GM21381 (cell line): ENCODE results near the gene ARL9.
"Not testable (repeated sequence)": the region's sequence is repeated elsewhere in the genome, so short reads cannot be mapped to it uniquely, and the experiment has no call there.

Source experiments
- ATAC-seq: cut with Tn5 transposase; IDR thresholded peaks from one replicate; pipeline ENCODE4 v1.9.1; 2021; ENCODE audit warnings: mild to moderate bottlenecking, moderate library complexity; ENCODE audit not compliant: unreplicated experiment

ARL9 gene, protein sequence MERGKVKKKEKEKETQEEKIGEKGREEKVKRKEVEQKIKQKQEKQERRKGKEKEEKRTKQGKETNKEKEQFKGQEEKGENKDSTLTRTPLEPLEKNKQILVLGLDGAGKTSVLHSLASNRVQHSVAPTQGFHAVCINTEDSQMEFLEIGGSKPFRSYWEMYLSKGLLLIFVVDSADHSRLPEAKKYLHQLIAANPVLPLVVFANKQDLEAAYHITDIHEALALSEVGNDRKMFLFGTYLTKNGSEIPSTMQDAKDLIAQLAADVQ

DNA sequence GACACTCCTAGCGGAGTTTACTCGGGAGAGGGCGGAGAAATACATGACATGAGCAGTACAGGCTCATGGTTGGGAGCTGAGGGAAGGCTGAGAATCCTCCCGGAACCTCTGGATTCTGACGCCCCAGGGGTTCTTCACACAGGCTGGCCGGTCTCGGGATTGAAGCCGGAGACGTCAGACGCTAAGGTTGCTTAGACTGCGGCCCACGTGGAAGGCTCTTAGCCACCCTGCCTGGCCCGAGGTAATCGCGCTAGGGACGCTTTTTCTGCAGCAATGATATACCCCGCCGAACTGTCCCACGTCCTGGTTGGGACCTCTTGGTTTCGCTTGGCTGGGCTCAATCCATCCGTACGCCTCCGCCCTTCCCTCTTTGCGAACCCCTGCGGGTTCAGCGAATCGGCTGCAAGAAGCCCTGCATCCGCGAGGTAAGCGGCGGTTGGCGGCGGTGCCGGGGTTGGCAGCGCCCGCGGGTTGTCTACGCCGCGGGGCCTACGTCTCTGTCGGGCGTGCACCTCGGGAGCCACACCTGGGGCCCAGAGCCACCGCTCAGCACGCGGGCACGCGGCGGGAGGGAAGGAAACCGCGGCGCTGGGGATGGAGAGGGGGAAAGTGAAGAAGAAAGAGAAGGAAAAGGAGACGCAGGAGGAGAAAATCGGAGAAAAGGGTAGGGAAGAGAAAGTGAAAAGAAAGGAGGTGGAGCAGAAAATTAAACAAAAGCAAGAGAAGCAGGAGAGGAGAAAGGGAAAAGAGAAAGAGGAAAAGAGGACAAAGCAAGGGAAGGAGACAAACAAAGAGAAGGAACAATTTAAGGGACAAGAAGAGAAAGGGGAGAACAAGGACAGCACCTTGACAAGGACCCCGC is at the start of gene ARL9:
ARL9 (plus strand) TSS at position 523 of the 862 bp plus-strand sequence; CDS start at position 595, 72 bp downstream.
- peak; percentile 67 for ATAC-seq

DNA sequence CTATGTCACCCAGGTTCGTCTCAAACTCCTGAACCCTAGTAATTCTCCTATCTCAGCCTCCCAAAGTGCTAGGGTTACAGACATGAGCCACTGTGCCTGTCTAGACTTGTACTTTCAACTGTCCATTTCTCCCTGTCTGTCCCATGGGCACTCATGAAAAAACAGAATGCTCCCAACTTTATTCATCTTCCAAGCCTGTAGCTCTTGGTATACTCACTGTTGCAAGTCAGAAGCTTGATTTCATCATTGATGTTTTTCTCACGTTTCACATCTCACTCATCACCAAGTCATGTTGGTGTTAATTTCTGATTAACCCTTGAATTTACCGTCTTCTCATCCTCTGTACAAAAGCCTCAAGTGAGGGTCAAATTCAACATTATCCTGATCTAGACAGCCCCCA is 45.5 kb upstream of the ARL9 start:
- ATAC-seq = no peak

DNA sequence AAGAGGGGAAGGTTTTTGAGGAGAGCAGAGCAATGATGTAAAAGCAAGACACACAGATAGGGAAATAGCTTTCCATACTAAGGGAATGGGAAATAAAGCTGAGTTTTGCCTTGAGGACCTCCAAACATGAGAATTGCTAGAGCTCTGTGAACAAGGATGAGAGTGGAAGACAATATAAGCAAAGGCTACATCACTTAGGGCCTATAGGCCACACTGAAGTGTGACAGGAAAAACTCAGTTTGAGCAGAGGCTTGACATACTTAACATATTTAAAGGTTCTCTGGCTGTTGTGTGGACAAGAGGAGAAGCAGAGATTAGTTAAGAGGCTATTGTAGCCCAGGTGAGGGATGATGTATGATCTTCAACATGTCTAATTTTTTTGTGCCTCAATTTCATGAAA is 43.4 kb upstream of the ARL9 start:
- no peak for ATAC-seq

DNA sequence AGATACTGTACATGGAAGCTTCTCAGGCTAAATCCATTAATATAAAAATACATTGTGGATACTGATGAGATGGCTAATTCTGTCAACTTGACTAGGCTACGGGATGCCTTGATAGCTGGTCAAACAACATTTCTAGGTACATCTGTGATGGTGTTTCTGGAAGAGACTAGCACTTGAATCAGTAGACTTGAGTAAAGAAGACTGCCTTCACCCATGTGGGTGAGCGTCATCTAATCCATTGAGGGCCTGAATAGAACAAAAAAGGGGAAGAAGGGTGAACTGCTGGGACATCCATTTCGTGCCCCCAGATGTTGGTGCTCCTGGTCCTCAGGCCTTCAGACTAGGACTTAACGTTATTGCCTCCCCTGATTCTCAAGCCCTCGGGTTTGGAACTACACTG is 41.9 kb upstream of the ARL9 start:
- ATAC-seq = no peak

DNA sequence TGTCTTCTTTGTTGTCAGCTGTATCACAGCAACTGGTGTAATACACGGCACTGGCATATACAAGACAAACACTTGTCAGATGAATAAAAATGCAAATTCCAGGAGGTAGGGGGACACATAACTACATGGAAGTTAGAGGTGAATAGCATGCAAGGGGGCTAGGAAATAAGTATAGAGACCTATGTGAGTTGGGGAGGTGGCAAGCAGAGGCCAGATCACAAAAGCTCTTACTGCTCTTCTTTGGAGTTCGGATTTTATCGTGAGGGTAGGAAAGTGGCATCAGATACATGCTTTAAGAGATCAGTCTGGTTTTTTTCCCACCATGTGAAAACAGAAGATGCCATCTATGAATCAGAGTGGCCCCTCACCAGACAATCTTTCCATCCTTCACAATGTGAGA is 41.0 kb upstream of the ARL9 start:
- no peak for ATAC-seq

DNA sequence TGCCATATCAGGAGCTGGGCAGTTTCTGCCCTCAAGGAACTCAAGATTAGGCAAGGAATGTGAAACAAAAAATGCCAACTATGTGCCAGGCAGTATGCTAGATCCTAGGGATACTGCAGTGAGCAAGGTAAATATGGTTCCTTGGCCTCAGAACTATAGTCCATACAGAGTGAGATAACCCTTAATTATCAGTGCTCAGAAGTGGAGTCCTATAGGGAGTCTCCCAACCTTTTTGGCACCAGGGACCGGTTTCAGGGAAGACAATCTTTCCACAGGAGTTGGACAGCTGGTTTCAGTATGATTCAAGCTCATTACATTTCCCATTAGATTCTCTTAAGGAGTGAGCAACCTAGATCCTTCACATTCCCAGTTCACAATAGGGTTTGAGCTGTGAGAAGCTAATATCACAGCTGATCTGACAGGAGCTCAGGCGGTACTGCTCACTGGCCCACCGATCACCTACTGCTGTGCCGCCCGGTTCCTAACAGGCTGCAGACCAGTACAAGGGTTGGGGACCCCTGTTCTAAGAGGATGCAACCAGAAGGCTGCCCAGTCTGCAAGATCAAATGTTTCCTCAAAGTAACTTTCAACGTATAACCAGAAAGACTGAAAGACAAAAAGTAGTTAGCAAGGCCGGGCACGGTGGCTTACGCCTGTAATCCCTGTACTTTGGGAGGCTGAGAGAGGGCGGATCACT is 39.8 kb upstream of the ARL9 start:
- no peak for ATAC-seq

DNA sequence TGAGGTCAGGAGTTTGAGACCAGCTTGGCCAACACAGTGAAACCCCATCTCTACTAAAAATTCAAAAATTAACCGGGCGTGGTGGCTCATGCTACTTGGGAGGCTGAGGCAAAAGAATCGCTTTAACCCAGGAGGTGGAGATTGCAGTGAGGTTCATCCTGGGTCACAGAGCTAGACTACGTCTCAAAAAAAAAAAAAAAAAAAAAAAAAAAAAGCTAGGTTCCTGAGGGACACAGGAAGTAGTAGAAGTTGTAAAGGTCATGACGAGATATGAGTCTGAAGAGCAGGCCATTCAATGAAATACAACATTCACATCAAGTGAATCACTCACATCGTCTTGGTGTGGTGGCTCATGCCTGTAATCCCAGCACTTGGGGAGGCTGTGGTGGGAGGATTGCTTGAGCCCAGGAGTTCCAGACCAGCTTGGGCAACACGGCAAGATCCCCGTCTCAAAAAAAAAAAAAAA is 39.3 kb upstream of the ARL9 start:
- not testable (repeated sequence) for ATAC-seq

DNA sequence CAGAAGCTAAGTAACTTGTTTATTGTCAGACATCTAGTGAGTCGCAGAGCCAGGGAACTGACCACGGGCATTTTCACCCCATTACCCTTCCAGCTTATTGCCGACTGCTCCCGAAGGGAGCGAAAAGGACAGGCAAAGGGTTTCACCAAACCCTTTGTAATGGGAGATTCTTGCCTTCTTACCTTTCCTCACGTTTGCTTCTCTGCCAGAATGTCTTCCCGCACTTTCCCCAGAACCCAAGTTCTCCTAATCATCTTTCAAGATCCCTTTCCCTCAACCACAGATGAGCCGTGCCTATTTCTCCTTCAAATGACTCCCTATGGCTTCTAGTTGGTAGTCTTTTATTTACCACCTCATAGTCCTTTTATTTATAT is 38.7 kb upstream of the ARL9 start:
- no peak for ATAC-seq

DNA sequence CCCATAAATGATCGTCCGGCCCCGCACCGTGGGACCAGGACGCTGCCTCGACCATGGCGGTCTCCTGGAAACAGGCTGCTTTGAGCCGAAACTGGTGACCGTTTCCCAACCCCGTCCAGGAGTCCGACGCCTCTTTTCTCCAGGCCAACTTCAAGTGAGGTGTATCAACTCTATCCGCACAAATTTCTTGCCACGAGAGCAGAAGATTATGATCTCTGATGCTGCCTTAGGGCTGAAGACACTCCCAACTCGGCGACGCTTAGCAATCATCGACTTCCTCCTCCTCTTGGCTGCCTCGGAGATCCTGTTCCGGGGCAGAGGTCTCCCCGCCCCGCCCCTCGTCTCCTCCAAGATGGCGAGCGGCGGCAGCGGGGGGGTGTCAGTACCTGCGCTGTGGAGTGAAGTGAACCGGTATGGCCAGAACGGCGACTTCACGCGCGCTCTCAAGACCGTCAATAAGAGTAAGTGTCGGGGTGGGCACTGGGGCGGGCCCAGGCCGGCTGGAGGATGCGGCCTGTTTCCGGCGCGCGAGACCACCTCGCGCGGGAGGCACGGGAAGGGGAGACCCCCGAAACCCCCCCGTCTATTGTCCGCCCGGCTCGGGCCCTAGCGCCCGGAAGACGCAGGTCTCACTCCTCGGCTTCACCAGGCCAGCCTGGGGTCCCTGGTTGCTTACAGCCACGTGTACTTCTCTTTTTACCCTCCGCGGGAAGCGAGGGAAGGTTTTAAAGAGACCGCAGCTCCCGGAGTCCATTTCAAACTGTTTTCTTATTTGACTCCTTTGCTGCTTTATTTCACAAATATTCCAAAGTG is 38.1 kb upstream of the ARL9 start, which contains the start of gene SRP72:
SRP72 (plus strand) TSS at position 334 of the 813 bp plus-strand sequence; CDS start at position 353, 19 bp downstream.
- ATAC-seq = peak; percentile 93

DNA sequence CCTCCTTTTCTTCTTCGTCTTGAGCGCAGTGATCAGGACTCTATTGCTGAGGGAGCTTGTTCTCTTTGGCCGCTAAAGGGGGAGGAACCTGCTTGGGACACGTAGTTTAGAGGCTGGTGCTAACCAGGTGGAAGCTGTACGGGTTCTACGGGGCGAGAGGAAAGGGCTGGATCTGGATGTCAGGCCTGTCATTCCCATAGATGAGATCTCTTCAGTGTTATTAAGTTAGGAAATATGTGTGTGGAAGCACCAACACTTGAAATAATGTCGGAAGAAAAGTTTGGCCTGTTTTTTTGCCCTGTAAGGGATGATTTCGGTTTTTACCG is 37.5 kb upstream of the ARL9 start:
- peak; percentile 44 for ATAC-seq

DNA sequence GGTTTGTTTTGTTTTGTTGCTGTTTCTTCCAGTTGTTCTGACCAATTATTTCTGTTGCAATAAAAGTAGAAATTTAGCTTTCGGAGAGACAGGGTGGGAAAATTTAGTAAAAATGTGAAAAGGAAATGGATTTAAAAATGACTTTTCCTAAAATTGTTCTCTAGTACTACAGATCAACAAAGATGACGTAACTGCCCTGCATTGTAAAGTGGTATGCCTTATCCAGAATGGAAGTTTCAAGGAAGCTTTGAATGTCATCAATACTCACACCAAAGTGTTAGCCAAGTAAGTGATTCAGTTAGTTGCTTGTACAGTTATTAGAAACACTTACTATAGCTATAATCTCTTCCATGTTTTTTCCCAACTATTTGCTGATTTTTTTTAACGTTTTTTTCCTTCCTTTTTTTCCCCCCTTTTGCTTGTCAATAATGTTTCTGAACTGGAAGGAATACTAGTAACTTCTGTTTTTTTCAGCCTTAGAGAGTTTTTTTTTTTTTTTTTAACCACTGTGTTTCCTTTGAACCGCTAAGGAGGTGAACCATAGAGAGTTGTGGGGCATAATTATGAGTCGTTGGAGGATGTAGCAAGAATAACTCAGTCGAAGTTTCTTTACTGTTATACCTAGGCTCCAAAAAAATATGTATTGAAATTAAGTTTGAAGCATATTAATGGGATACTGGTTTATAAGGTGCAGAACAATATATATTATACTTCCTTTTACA is 35.9 kb upstream of the ARL9 start:
- ATAC-seq = no peak

DNA sequence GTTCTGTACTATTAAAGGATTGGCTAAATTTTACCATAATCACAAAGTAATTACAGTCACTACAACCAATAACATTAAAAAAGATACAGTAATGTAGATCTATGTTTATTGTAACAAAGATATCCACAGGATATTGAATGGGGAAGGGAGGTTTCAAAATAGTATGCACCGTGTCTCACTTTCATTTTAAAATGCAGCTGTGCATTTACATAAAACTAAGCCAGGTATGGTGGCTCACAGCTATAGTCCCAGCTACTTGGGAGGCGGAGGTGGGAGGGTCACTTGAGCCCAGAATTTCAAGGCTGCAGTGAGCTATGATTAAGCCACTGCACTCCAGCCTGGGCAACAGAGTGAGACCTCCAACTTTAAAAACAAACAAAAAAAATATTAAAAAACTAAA is 29.7 kb upstream of the ARL9 start:
- peak; percentile 70 for ATAC-seq

DNA sequence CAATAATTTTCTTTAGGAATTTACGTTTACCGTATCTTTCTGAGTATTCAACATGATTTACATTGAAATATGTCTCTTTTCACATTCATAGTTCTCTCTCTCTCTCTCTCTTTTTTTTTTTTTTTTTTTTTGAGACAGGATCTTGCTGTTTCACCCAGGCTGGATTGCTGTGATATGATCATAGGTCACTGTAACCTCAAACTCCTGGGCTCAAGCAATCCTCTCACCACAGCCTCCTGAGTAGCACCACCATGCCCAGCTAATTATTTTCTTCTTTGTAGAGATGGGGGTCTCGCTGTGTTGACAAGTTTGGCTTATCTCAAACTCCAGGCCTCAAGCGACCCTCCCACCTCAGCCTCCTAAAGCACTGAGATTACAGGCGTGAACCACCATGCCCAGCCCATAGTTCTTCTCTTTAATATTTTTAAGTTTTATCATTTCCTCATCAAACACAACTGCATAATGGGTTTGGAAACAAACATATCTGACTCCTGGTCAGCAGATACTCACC is 28.3 kb upstream of the ARL9 start:
- no peak for ATAC-seq

DNA sequence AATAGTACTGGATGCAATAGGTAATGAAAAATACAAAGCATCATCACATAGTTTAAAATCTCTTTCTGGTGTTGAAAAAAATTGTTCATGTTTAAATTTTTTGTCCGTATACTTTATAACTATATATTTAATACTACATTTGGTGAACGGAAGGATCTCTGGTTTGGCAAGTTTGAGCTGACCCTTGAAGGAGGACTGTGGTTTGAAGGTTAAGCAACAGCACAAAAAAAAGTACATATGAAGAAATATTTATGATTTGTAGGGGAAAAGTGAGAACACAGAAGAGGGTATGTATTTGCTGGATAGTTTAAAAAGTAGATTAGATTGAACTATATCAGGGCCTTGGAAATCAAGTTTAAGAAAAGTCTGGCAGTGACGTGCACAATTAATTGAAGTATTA is 24.9 kb upstream of the ARL9 start:
- no peak for ATAC-seq

DNA sequence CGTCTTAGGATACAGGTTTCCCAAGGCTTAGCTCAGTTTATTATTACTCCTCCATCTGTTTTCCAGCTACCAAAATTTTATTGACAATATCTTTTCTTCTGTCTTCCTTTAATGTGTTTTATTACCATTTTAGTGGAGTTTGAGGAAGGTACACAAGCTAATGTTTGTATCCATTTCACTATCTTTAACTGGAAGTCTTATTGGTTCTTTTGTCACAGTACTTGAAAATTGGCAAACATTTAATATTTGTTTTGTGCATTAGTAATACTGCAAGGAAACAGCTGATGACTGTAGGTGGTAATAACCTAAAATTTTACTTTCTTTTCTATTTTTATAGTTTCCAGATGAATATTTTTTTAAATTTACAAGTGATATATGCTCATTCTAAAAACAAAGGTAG is 9.3 kb upstream of the ARL9 start:
- no peak for ATAC-seq

DNA sequence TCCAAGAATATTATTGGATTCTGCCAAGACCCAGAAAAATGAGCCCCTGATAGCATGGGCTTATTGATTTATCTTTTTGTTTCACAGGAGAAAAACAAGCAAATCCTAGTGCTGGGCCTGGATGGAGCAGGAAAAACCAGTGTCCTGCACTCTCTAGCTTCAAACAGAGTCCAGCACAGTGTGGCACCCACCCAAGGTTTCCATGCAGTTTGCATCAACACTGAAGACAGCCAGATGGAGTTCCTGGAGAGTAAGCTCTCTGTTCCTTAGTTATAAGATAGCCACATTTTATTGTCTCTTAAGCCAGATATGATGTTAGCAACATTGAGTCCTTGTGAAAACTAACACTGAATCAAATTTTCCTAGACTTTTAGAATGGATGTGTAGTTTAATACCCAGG is 5.5 kb downstream of the ARL9 start:
- ATAC-seq = no peak

DNA sequence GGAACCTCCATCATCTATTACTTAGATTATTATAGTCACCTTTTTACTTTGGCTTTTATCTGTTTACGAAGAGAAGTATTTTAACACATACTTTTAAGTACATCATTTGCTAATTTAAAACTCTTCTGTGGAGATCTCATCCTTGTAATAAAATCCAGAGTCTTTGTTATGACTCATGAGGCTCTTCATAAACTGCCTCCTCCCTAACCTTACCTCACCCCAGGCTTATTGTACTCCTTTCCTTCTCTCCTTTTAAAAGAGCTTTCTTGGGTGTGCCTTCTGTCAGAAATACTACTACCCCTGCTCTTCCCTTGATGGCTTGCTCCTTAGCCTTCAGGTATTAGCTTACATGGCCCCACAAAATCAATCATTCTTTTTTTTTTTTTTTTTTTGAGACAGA is 6.6 kb downstream of the ARL9 start:
- ATAC-seq = no peak

DNA sequence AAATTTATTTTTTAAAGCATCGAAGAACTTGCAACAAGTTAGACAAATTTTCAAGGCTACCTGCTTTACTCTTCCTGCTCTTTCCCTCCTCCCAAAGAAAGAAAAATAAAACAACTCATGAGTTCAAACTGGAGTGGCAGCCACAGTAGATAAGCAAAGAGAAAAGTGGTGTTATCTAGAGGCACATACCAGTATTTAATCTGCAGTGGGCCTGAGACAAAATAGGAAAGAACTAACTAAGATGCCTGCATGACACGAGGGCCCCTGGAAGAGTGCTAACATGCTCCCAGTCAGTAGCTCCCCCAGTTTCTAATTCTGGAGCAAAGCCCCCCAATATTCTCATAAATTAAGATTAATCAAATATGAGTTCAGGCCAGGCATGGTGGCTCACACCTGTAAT is 7.9 kb downstream of the ARL9 start:
- no peak for ATAC-seq

DNA sequence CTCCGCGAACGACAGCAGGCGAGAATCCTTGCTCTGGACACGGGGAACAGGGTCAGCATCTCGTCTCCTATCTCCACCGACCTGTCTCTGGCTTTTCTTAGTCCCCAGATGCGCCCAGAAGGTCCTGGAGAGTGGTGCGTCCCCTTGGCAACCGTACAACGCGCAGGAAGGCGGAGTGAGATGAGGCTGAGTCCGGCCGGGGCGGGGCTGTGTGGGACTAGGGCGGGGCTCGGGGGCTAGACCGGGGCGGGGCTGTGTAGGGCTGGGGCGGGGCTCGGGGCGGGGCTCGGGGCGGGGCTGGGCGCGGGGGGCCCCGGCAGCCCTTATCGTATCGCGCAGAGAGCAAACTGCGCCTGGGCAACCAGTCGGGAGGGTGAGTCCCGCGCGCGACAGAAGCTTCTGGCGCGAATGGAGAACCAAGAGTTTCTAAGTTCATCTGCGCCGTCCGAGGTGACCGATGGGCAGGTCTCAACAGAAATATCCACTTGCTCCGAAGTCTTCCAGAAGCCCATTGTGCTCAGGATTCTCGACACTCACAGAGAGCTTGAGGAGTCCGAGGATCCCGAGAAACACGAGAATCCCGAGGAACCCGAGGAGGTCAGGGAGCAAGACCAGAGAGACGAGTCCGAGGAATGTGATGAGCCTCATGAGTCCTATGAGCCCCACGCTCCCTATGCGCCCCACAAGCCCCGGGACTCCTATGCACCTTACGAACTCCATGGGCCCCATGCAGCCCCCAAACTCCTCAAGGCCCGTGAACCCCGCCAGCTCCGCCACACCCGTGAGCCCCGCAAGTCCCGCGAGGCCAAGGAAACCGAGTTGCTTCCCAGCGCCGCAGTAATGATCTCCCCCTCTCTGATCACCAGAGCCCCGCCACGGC is 24.9 kb downstream of the ARL9 start:
- ATAC-seq = peak; percentile 98
